CD4-positive, alpha-beta T cell treated with Interferon gamma for 1 hour (primary cell): ENCODE data around the gene LHX6.
A peak's percentile ranks its signal among the peaks of the same experiment; 100 is the strongest.

Experiments used
- DNase-seq: peaks from one replicate; pipeline ENCODE4 v3.0.0-alpha.2; 2020

Gene LHX6

GRCh38 chr9:122188369-122188768 is 40.4 kb downstream of the LHX6 start:
- no peak for DNase-seq

GRCh38 chr9:122186777-122187470 is 41.8 kb downstream of the LHX6 start:
- no peak for DNase-seq

- DNase-seq: no peak
Observed at GRCh38 chr9:122186301-122186700, 42.5 kb downstream of the LHX6 start.

GRCh38 chr9:122184551-122184950 is 44.2 kb downstream of the LHX6 start:
- DNase-seq: no peak

- DNase-seq: no peak
Observed at GRCh38 chr9:122183501-122183900, 45.3 kb downstream of the LHX6 start.

GRCh38 chr9:122180633-122181032 is 48.1 kb downstream of the LHX6 start:
- no peak for DNase-seq

GRCh38 chr9:122179690-122180074 is 49.1 kb downstream of the LHX6 start:
- DNase-seq: no peak

GRCh38 chr9:122179054-122179689 is 49.6 kb downstream of the LHX6 start:
- no peak for DNase-seq

- DNase-seq: no peak
Observed at GRCh38 chr9:122176916-122177315, 51.8 kb downstream of the LHX6 start.

- DNase-seq: no peak
Observed at GRCh38 chr9:122173670-122174069, 55.1 kb downstream of the LHX6 start.

- DNase-seq: no peak
Observed at GRCh38 chr9:122172131-122172530, 56.6 kb downstream of the LHX6 start.

GRCh38 chr9:122168356-122168755 is 60.4 kb downstream of the LHX6 start:
- no peak for DNase-seq

- DNase-seq: no peak
Observed at GRCh38 chr9:122164286-122164685, 64.5 kb downstream of the LHX6 start.

- DNase-seq: no peak
Observed at GRCh38 chr9:122162415-122162814, 66.3 kb downstream of the LHX6 start.

GRCh38 chr9:122159925-122160246 is 68.9 kb downstream of the LHX6 start:
- DNase-seq: no peak

- peak; percentile 97 for DNase-seq
Observed at GRCh38 chr9:122159026-122159924, 69.5 kb downstream of the LHX6 start, which contains the start of the genes MORN5 and NDUFA8. TSS of gene MORN5 (plus strand) at chr9:122159908. CDS start at chr9:122159973, 65 bp downstream. TSS of gene NDUFA8 (minus strand) at chr9:122159779. CDS start at chr9:122159677, 102 bp downstream.

- DNase-seq: peak; percentile 14
Observed at GRCh38 chr9:122158202-122158601, 70.6 kb downstream of the LHX6 start.

- no peak for DNase-seq
Observed at GRCh38 chr9:122155796-122156195, 73.0 kb downstream of the LHX6 start.
